HG03159 (cell line): ENCODE measurements around the gene PTPRN2.
"Not testable (repeated sequence)": the region's sequence is repeated elsewhere in the genome, so short reads cannot be mapped to it uniquely, and the experiment has no call there.

ENCODE experiments used
- ATAC-seq: cut with Tn5 transposase; IDR thresholded peaks from one replicate; pipeline ENCODE4 v1.9.1; 2021; ENCODE audit warnings: mild to moderate bottlenecking, moderate library complexity; ENCODE audit not compliant: unreplicated experiment

The PTPRN2 gene

DNA sequence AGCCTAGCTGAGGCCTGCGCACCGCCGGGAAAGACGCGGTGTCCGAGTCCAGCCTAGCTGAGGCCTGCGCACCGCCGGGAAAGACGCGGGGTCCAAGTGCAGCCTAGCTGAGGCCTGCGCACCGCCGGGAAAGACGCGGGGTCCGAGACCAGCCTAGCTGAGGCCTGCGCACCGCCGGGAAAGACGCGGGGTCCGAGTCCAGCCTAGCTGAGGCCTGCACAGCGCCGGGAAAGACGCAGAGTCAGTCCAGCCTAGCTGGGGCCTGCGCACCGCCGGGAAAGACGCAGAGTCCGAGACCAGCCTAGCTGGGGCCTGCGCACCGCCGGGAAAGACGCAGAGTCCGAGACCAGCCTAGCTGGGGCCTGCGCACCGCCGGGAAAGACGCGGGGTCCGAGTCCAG, 161.9 kb downstream of the PTPRN2 start:
- ATAC-seq: not testable (repeated sequence)

DNA sequence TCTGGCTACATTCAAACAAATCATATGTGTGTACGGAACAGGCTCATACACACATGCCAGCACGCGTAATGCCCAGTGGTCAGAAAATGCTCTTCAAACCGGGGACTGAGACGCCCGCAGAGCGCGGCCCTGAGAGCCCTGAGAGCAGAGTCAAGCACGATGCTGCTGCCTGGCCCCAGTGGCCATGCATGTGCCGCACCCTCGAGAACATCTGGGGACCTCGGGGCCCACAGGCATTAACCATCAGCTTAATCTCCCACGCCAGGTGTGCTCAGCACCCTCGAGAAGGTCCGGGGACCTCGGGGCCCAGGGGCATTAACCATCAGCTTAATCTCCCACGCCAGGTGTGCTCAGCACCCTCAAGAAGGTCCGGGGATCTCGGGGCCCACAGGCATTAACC, 163.1 kb downstream of the PTPRN2 start:
- ATAC-seq: no peak

- no peak for ATAC-seq
Measured at GRCh38 chr7:158424011-158424410, 163.6 kb downstream of the PTPRN2 start.

- ATAC-seq: no peak
Measured at GRCh38 chr7:158422887-158423560, 164.6 kb downstream of the PTPRN2 start.

GRCh38 chr7:158422196-158422886, 165.3 kb downstream of the PTPRN2 start:
- ATAC-seq: no peak

- no peak for ATAC-seq
Measured at GRCh38 chr7:158421361-158421760, 166.3 kb downstream of the PTPRN2 start.

DNA sequence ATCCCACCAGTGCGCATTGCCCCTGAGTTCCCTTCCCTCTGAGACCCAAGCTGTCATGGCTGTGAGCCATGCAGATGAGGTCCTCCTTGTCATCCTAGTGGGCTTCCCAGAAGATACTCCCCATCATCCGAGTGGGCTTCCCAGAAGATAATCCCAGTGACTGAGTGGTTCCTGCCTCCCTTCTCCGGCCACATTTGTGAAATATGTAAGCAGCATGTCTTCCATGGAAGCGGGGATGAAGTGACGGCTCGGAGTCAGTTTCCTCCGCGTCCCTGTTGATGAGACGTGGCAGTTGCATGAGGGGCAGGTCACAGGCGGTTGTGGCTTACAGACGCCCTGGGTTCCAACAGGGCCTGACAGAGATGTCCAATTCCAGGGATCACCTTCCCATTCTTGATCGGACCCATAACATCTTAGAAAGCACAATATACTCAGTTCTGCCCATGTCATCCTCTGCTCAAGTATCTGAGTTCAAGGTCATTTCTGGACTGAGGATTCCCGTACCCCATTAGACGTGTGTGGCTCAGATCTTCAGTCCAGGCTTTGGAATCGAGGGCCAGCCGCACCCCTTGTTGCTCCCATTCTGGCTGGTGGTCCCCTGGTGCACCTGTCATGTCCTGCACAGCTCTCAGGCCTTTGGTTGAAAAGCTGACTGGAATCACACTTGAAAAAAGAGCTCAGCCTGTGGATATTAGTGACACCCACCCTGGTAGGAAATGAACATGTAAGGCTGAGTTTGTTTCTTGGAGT, 166.9 kb downstream of the PTPRN2 start:
- no peak for ATAC-seq

- no peak for ATAC-seq
Measured at GRCh38 chr7:158419238-158419785, 168.3 kb downstream of the PTPRN2 start.

DNA sequence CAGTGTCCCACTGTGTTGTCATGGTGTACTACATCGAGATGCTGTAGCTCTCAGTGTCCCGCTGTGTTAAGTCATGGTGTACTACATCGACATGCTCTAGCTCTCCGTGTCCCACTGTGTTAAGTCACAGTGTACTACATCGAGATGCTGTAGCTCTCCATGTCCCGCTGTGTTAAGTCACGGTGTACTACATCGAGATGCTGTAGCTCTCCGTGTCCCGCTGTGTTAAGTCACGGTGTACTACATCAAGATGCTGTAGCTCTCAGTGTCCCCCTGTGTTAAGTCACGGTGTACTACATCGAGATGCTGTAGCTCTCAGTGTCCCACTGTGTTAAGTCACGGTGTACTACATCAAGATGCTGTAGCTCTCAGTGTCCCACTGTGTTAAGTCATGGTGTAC, 169.2 kb downstream of the PTPRN2 start:
- not testable (repeated sequence) for ATAC-seq

DNA sequence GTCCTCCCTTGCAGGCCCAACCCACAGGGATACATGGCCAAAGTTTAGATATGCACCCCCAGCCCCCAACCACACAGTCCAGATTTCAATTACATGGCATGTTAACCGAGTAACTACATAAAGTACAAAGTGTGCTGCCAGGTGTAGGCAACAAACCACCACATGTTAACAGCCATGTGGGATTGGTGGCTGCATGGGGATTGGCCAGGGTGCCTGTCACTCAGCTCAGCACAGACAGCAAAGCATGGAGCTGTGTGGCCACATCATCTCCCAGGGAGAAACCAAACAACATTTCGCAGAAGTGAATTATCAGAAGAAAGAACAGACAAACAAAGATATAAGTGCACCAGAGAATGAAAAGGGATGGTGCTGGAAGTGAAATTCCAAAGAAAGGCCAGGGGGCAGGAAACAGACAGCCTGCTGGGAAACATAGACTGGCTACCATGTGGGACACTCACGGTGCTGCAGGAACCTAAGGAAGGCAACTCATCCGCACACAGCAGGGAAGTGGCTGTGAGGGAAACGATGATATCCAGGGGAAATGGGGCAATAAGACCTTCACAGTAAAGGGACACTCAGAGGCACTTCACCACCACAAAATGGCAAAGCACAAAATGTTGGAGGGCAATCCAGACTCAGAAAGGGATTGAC, 171.2 kb downstream of the PTPRN2 start:
- ATAC-seq: no peak

DNA sequence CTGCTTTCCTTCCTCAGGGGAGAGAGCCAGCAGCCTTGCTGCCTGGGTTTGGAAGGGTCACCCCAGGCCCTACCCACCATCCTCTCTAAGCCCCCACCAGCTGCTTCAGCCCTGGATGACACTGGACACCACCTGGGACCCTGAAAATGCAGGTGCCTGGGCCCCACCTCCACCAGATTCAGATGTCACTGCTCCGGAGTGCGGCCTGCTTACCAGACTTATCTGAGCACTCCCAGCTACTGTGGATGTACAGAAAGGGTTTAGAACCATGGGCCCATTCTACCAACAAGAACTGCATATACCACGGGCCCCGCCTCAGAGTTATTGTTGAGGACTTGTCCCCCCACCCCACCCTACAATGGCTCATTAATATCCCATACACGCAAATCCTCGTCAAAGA, 172.3 kb downstream of the PTPRN2 start:
- ATAC-seq: no peak

- ATAC-seq: no peak
Measured at GRCh38 chr7:158414486-158414961, 173.1 kb downstream of the PTPRN2 start.

- no peak for ATAC-seq
Measured at GRCh38 chr7:158414002-158414401, 173.6 kb downstream of the PTPRN2 start.

DNA sequence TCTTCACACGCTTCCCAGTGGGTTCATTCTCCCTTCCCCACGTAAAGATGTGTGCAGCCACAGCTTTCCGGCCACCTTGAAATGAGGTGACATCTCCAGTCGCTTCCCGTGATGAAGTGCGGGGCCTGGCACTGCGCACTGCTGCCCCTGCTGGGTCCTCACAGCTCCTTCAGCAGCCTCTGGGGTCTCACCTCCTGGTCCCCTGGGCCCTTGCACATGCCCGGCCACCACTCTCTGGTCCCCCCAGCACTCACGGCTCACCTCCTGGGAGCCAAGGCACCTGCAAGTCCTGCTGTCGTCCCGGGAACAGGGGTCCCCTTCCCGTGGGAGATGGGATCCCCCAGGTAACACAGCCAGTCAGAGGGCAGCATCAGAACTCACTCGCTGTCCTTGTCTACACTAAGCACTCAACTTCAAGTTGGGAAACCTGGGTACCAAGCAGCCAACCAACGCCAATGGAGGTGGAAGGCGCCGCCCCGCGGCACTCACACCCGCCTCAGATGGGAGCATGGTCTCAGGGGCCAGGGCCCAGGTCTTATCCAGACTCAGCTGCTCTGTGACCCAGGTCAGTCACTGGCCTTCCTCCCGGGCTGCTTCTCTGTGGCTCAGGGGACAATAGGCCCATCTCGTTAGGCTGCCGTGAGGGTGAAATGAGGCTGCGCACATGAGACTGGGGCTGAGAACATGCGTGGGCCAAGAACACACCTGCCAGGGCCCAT, 176.2 kb downstream of the PTPRN2 start:
- no peak for ATAC-seq

DNA sequence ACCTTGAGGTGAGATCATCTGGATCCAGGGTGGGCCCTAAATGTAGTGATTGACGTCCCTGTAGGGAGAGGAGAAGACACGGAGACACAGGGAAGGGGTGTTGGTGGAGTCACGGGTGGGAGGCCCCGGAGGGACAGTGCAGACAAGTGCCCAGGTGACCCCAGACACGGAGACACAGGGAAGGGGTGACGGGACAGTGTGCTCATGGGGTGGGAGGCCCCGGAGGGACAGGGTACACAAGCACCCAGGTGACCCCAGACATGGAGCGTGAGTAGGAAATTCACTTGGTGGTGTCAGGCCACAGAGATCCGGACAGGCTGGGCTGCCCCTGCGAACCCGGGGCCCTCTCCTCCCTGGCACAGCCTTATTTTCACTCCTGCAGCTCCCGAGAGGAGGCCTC, 176.9 kb downstream of the PTPRN2 start:
- no peak for ATAC-seq

DNA sequence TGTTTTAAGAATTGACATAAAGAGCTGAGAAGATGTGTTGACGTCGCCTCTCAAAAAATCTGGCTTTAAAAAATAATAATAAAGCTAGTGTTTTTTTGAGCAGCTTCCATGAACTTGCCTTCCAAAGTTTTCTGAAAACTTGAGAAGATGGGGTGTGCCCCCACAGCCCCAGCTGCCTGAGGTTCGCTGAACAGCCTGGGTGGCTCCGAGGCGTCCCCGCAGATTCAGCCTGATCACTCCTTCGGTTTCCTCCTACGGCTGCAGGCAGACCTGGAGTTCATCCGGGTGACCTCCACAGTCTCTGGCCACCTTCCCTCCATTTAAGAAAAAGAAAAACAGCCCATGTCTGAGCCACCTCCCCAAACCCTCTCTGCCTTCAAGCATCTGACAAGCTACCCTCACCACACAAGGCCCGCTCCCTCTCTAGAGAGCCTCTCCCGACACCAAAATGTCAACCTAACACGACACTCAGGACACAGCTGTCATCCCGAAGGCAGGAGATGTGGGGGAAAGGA, 177.8 kb downstream of the PTPRN2 start:
- no peak for ATAC-seq

DNA sequence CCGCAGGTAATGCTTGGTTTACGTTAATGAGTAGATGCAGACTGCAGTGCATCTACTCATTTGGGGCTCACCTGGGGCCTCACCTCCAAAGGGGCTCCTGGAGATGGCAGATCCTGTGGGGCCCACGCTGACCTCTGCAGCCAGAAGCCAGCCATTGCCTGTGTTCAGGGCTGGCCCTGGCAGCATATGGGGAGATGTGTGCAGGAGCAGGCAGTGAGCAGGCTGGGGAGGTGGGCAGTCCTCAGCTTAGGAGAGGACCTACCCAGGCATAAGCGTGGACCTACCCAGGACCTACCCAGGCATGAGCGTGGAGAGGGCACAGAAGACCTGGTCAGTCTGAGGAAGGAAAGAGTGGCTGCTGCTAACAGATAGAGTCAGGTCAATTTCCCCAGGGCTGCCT, 178.5 kb downstream of the PTPRN2 start:
- ATAC-seq: no peak

- ATAC-seq: no peak
Measured at GRCh38 chr7:158408318-158408920, 179.2 kb downstream of the PTPRN2 start.

DNA sequence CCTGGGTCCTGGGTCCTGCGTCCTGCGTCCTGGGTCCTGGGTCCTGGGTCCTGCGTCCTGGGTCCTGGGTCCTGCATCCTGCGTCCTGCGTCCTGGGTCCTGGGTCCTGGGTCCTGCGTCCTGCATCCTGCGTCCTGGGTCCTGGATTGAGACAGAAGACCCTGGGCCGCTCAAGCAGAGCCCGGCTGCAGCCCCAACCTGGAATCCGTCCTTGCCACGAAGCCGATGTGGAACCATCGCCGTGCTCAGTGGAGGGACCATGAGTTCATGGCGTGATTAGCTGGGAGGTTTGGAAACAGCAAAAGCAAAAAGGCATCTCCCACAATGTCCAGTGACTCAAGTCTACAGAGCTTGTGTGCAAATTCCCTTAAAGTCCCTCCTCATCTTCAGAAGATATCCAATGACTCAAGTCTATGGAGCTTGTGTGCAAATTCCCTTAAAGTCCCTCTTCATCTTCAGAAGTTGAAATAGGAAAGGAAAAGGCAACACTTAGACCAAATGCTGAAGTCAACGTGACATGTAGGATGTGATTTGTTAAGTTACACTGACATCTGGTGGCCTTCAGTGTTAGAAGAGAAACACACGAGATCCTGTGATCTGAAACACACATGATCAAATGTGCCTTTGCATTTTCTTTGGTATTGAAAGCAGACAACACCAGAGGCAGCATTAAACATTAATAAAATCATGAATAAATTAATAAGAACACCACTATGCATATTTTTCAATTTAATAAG, 179.9 kb downstream of the PTPRN2 start:
- no peak for ATAC-seq
